ENCODE results near the gene ACSM6.

Gene ACSM6

DNA sequence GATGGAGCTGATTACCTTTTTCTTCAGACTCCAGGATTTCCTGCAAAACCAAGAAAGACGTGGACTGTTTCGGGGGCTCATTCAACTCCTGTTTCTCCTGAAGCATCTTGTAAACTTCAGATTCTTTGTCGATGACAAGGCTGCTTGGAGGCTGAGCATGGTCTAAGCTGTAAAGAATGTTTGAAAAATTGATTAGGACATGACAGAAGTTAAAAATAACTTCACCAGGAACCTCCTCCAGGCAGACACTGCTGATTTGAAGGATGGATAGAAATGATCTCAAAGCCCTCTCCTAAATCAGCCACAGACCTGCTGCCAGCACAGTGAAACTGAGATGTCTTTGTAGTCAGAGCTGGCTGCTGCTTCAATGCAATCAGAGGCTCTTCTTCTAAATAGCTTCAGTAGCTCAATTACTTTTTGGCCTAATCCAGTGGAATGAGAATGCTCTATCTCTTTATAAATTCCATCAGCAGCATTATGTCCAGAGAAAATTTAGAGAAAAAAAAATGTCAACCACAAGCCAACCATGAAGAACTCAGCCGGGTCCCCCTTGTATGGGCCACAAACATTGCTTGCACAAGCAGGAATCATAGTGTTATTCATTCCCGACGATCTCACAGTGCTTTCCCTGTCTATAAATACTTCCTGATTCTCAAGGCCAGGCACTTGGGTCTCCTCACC, 53.3 kb downstream of the ACSM6 start:
- DNase-seq: no peak

DNA sequence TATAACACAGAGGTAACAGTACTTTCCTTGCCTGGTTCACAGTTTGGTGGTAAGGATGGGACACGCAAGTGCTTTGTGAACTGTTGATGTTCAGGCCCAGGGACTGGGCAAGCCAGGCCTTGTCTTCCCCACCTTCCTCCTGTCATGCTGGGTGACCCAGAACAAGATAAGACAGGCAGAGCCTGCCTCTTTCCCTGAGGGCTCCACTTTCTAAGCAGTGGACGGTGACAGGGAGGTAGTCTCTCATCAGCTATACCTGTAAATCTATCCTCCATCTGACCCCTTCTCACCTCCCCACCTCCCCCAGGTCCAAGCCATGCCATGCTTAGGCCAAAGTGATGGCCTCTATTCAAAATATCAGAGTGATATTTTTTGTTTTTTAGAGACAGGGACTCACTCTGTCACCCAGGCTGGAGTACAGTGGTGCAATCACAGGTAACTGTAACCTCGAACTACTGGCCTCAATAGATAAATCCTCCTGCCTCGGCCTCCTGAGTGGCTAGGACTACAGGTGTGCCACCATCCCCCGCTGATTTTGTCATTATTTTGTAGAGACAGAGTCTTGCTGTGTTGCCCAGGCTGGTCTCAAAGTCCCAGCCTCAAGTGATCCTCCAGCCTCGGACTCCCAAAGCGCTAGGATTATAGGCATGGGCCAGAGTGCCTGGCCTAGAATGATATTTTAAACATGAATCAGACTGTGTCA, 54.0 kb downstream of the ACSM6 start:
- DNase-seq: no peak

DNA sequence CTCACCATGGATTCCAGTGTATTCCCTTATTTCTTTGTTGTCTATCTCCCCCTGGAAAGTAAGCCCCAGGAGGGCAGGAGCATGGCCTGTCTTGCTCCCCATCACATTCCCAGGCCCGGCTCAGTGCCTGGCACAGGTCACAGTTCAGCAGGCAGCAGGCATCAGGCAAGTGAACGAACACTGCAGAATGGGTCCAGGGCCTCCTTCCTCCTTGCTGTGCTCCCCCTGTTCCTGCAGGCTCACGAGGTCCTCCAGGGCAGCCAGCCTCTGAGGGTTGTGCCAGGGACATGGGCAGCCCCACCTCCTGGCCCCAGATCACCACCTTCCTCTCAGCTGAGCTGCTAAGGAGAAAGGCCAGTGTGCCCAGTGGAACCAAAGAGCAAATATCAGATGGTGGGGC, 55.0 kb downstream of the ACSM6 start:
- DNase-seq: no peak

GRCh38 chr10:95249467-95249866, 55.4 kb downstream of the ACSM6 start:
- no peak for DNase-seq

- no peak for DNase-seq
These were observed 56.8 kb downstream of the ACSM6 start for GRCh38 chr10:95250856-95251255.

GRCh38 chr10:95253007-95253406, 59.0 kb downstream of the ACSM6 start:
- DNase-seq: no peak

- no peak for DNase-seq
These were observed 59.6 kb downstream of the ACSM6 start for GRCh38 chr10:95253686-95254085.

GRCh38 chr10:95254629-95255028, 60.6 kb downstream of the ACSM6 start:
- DNase-seq: no peak

DNA sequence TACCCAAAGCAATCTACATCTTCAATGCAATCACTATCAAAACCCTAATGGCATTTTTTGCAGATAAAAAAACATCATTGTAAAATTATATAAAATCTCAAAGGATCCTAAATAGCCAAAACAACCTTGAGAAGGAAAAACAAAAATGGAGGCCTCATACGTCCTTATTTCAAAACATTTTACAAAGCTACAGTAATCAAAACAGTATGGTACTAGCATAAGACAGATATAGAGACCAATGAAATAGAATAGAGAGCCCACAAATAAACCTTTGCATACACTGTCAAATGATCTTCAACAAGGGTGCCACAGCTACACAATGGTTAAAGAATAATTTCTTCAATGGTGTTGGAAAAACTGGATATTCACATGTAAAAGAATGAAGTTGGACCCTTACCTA, 62.2 kb downstream of the ACSM6 start:
- DNase-seq: no peak

DNA sequence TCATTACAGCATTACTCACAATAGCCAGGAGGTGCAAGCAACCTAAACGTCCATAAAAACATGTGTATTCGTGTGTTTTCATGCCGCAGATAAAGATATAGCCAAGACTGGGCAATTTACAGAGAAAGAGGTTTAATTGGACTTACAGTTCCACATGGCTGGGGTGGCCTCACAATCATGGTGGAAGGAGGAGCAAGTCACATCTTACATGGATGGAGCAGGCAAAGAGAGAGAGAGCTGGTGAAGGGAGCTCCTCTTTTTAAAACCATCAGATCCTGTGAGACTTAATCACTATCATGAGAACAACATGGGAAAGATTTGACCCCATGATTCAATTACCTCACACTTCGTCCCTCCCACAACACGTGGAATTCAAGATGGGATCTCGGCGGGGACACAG, 63.8 kb downstream of the ACSM6 start:
- DNase-seq: no peak

GRCh38 chr10:95260397-95260881, 66.4 kb downstream of the ACSM6 start:
- no peak for DNase-seq

DNA sequence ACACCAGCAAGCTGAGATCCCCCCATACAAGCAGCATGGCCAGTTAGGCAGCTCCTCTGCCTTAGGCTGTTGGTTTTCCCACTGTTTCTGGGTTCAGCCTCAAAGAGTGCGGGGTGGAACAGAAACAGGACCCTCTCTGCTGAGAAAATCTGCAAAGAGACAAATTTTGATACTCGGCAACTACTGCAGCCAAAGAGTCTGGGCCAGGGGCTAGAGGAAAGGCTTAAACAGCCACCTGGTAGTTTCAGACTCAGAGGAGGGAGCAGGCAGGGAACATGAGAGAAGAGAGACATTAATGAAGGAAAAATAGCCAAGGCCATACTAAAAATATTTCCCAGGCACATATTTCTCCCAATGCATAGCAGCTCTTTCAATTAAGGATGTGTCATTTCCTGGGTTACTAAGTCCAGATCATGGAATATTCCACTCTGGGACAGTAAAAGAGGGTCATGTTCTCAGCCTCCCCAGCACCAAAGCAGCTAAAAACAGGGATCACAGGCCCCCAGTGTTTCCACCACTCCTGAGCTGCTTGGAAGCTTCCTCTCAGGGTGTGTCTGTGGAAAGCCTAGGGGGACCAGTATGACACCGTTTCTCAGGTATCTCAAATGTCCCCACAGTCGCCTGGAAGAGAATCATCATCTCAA, 67.0 kb downstream of the ACSM6 start:
- DNase-seq: no peak

DNA sequence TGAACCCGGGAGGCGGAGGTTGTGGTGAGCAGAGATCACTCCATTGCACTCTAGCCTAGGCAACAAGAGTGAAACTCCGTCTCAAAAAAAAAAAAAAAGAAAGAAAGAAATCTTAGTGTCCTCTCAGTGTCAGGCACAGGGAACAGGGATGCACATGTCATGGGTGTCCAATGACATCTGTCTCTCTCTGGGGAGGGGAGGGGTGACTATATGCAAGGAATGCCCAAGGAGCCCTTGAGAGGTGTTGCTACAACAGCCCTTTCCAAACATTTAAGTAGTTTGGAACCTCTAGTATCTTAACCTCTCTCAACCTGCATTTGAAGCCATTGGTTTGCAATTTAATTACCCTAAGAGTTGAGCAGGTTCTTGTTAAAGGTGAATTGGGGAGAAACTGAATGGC, 67.9 kb downstream of the ACSM6 start:
- no peak for DNase-seq

DNA sequence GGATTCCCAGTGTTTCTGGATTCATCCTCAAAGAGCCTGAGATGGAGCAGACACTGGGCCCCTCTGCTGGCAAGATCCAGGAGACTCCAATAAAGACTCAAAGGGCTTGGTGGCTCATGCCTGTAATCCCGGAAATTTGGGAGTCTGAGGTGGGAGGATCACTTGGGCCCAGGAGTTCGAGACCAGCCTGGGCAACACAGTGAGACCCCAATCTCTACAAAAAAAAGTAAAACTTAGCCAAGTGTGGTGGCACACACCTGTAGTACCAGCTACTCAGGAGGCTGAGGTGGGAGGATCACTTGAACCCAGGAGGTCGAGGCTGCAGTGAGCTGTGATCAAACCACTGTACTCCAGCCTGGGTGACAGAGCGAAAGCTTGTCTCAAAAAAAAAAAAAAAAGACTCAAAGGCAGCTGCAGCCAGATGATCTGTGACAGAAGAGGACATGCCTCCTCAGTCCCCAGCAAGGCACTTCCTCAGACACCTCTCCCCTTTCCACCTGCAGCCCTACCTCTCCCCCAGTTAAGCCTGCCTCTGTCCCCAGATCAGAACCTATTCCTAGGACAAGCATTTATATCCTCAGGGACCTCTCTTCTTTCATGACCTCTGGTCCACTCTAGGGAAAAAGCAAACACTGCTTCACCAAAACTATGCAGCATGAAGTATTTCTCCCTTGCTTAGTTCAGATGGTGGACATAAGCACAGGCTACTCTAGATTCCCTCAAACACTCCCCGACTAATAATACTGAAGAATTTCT, 68.9 kb downstream of the ACSM6 start:
- DNase-seq: no peak

- no peak for DNase-seq
These were observed 69.8 kb downstream of the ACSM6 start for GRCh38 chr10:95263864-95264226.

GRCh38 chr10:95264227-95265051, 70.4 kb downstream of the ACSM6 start:
- DNase-seq: no peak

DNA sequence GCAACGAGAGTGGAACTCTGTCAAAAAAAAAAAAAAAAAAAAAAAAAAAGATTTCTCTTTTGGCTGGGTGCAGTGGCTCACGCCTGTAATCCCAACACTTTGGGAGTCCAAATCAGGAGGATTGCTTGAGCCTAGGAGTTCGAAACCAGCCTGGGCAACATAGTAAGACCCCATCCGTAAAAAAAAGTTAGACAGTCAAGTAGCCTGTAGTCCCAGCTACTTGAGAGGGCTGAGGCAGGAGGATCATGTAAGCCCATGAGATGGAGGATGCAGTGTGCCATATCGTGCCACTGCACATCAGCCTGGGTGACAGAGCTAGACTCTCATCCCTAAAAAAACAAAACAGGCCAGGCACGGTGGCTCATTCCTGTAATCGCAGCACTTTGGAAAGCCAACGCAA, 71.5 kb downstream of the ACSM6 start:
- no peak for DNase-seq

GRCh38 chr10:95266674-95267095, 72.6 kb downstream of the ACSM6 start:
- no peak for DNase-seq

GRCh38 chr10:95267251-95267650, 73.2 kb downstream of the ACSM6 start:
- DNase-seq: no peak

GRCh38 chr10:95268438-95268837, 74.4 kb downstream of the ACSM6 start:
- DNase-seq: no peak

GRCh38 chr10:95273393-95274312, 79.6 kb downstream of the ACSM6 start:
- DNase-seq: no peak

Measured in NCI-H1048 (cell line).